ENCODE results near the gene KATNAL1.

Gene KATNAL1

GRCh38 chr13:30158774-30159445, 148.4 kb downstream of the KATNAL1 start:
- DNase-seq, result peak; percentile 68

GRCh38 chr13:30157616-30157993, 149.7 kb downstream of the KATNAL1 start:
- DNase-seq, result no peak

GRCh38 chr13:30156826-30157615, 150.3 kb downstream of the KATNAL1 start:
- peak; percentile 20 for DNase-seq

- DNase-seq, result no peak
These were observed 151.1 kb downstream of the KATNAL1 start for GRCh38 chr13:30156270-30156669.

- no peak for DNase-seq
These were observed 152.4 kb downstream of the KATNAL1 start for GRCh38 chr13:30154931-30155330.

- DNase-seq, result no peak
These were observed 152.8 kb downstream of the KATNAL1 start for GRCh38 chr13:30154531-30154930.

GRCh38 chr13:30153545-30154426, 153.6 kb downstream of the KATNAL1 start:
- DNase-seq, result no peak
